HepG2 (cell line): ENCODE data around the gene SPHK1. TPM values are rescaled to one million over a fixed set of nuclear protein-coding genes. Genes with fewer than 3 reads are reported as not detected.

Experiments
- ATAC-seq: fragments of 200-7000 bp; cut with Tn5 transposase; 3 replicates; pipeline ENCODE4 v1.9.1; 2020; ENCODE audit warnings: mild to moderate bottlenecking, moderate library complexity
- BruUV-seq: library from RNA; stranded (reverse); fragments of 400-500 nt; replicated peaks from 2 replicates; lab custom pipeline; 2021; lab: Mats Ljungman, UMichigan
- CTCF ChIA-PET: fragments of 300-600 bp; formaldehyde crosslinking; extraction: SDS; loops from one replicate; lab custom pipeline; 2021; ENCODE audit warnings: low total read pairs, inconsistent platforms, low intra/inter-chr PET ratio; lab: Yijun Ruan, JAX
- POLR2A ChIA-PET: fragments of 350-600 bp; sonication (Branson Sonifier 250); formaldehyde crosslinking; loops from one replicate; lab custom pipeline; 2020; ENCODE audit warnings: antibody characterized with exemption, inconsistent platforms; lab: Yijun Ruan, JAX
- DNase-seq: peaks from one replicate; pipeline ENCODE4 v3.0.0-alpha.2; 2015; ENCODE audit warnings: low spot score
- FAIRE-seq: peaks from 3 replicates; lab custom pipeline; 2011; peaks lifted over from hg19 to GRCh38; lab: Jason Lieb, UNC
- H2AFZ ChIP-seq: one replicate; pipeline ENCODE4 v1.6.1; 2011; ENCODE audit warnings: low read length, inconsistent platforms
- H3K27ac ChIP-seq: fragments of 300-600 bp; 3 replicates; pipeline ENCODE4 v1.8.0; 2011; ENCODE audit warnings: mixed run types, mild to moderate bottlenecking, mixed read lengths, low read length, inconsistent platforms; ENCODE audit not compliant: insufficient read depth; ENCODE audit errors: extremely low read length
- H3K27me3 ChIP-seq, 2 experiments: fragments of 200-600 bp in 1 of 2; 2 replicates in 1 of 2; 3 replicates in 1 of 2; pipeline versions ENCODE4 v1.6.0 to v1.8.0; 2011; ENCODE audit warnings: low read length in 2 of 2, mild to moderate bottlenecking in 2 of 2, moderate library complexity in 2 of 2, inconsistent platforms in 1 of 2; ENCODE audit not compliant: insufficient read depth in 2 of 2, control insufficient read depth in 1 of 2
- H3K36me3 ChIP-seq, 2 experiments: fragments of 200-600 bp in 1 of 2; replicated peaks in 1 of 2; 2 replicates in 1 of 2; 3 replicates in 1 of 2; pipeline versions ENCODE4 v1.5.1 to v1.8.0; 2011; ENCODE audit warnings: low read length in 2 of 2, inconsistent platforms in 1 of 2; ENCODE audit not compliant: insufficient read depth in 2 of 2, control insufficient read depth in 1 of 2
- H3K4me1 ChIP-seq: 2 replicates; pipeline ENCODE4 v1.5.1; 2012; ENCODE audit warnings: low read length, inconsistent platforms; ENCODE audit not compliant: insufficient read depth
- H3K4me2 ChIP-seq: 2 replicates; pipeline ENCODE4 v1.6.0; 2011; ENCODE audit warnings: low read depth, low read length, inconsistent platforms
- H3K4me3 ChIP-seq, 3 experiments: fragments of 200-600 bp in 1 of 3; sonication (generic), shearing (Covaris generic) in 1 of 3; replicated peaks in 1 of 3; 2 replicates each; pipeline ENCODE4 v1.5.1; 2011 to 2016; ENCODE audit warnings: low read length in 3 of 3, inconsistent platforms in 2 of 3, low read depth in 2 of 3, mild to moderate bottlenecking in 2 of 3, control low read depth in 1 of 3, mixed read lengths in 1 of 3; ENCODE audit not compliant: insufficient read depth in 1 of 3
- H3K79me2 ChIP-seq: one replicate; pipeline ENCODE4 v1.6.1; 2011; ENCODE audit warnings: low read length, inconsistent platforms; ENCODE audit not compliant: insufficient read depth
- H3K9ac ChIP-seq: 2 replicates; pipeline ENCODE4 v1.6.0; 2011; ENCODE audit warnings: mild to moderate bottlenecking, low read depth, low read length, inconsistent platforms; ENCODE audit not compliant: insufficient read depth
- H3K9me3 ChIP-seq: 2 replicates; pipeline ENCODE4 v1.5.1; 2012; ENCODE audit warnings: mild to moderate bottlenecking, low read length
- H4K20me1 ChIP-seq: 2 replicates; pipeline ENCODE4 v1.6.0; 2011; ENCODE audit warnings: inconsistent platforms, mild to moderate bottlenecking, low read length, moderate library complexity; ENCODE audit not compliant: insufficient read depth
- CHCHD3 ChIP-seq: sonication (generic); formaldehyde crosslinking; IDR thresholded peaks from 2 replicates; pipeline ENCODE4 v1.8.0; 2022; ENCODE audit warnings: mild to moderate bottlenecking, missing genetic modification reagents, moderate library complexity
- CREM ChIP-seq, 2 experiments: sonication (generic) in 1 of 2; formaldehyde crosslinking in 1 of 2; IDR thresholded peaks; 2 replicates each; pipeline versions ENCODE4 v1.4.0 to v1.6.1; 2016 to 2020; ENCODE audit warnings: antibody characterized with exemption in 1 of 2, mild to moderate bottlenecking in 1 of 2, missing genetic modification reagents in 1 of 2
- DRAP1 ChIP-seq: IDR thresholded peaks from 2 replicates; pipeline ENCODE4 v1.6.1; 2016; ENCODE audit warnings: missing genetic modification reagents, missing compliant biosample characterization
- FOXK2 ChIP-seq: fragments of 450-650 bp; IDR thresholded peaks from 2 replicates; pipeline ENCODE4 v1.6.1; 2016
- KLF16 ChIP-seq, 2 experiments: sonication (generic) in 1 of 2; formaldehyde crosslinking in 1 of 2; IDR thresholded peaks; 2 replicates each; pipeline versions ENCODE4 v1.6.1 to v1.8.0; 2016 to 2023; ENCODE audit warnings: missing genetic modification reagents in 2 of 2, missing compliant biosample characterization in 1 of 2
- LCORL ChIP-seq, 2 experiments: fragments of 450-650 bp in 1 of 2; sonication (generic) in 1 of 2; formaldehyde crosslinking in 1 of 2; IDR thresholded peaks; 2 replicates each; pipeline versions ENCODE4 v1.5.0 to v1.6.1; 2017 to 2020; ENCODE audit warnings: antibody characterized with exemption in 1 of 2, missing genetic modification reagents in 1 of 2
- NCOA1 ChIP-seq: sonication (generic); formaldehyde crosslinking; IDR thresholded peaks from 2 replicates; pipeline ENCODE4 v1.9.0; 2021; ENCODE audit warnings: missing genetic modification reagents
- SMAD3 ChIP-seq: sonication (generic); formaldehyde crosslinking; IDR thresholded peaks from 2 replicates; pipeline ENCODE4 v1.4.0; 2020; ENCODE audit warnings: missing genetic modification reagents
- SP1 ChIP-seq, 2 experiments: fragments of 450-650 bp in 1 of 2; sonication (generic) in 1 of 2; formaldehyde crosslinking in 1 of 2; IDR thresholded peaks; 2 replicates each; pipeline versions ENCODE4 v1.4.0 to v1.6.1; 2016 to 2020; ENCODE audit warnings: missing genetic modification reagents in 1 of 2
- ZBTB10 ChIP-seq: sonication (generic); formaldehyde crosslinking; IDR thresholded peaks from 2 replicates; pipeline ENCODE4 v1.4.0; 2020; ENCODE audit warnings: missing genetic modification reagents, borderline replicate concordance
- ZNF558 ChIP-seq: sonication (generic); formaldehyde crosslinking; IDR thresholded peaks from 2 replicates; pipeline ENCODE4 v1.9.0; 2022; ENCODE audit warnings: mild to moderate bottlenecking, missing genetic modification reagents, borderline replicate concordance
- ZNF615 ChIP-seq: sonication (generic); formaldehyde crosslinking; IDR thresholded peaks from 2 replicates; pipeline ENCODE4 v1.5.0; 2020; ENCODE audit warnings: mild to moderate bottlenecking, missing genetic modification reagents, borderline replicate concordance
- ZNF891 ChIP-seq: sonication (generic); formaldehyde crosslinking; IDR thresholded peaks from 2 replicates; pipeline ENCODE4 v1.5.0; 2020; ENCODE audit warnings: mild to moderate bottlenecking, missing genetic modification reagents
- WGBS: methylation state at CpG from one replicate; pipeline ENCODE4 v1.1.6; 2017; ENCODE audit warnings: low lambda C conversion rate; 5-methylcytosine and 5-hydroxymethylcytosine counted together
- in situ Hi-C: cut with HindIII; loops from 2 replicates; pipeline ENCODE4 v1.10.0; 2017; ENCODE audit warnings: low pct_unique_long_range_greater_than_20kb; ENCODE audit not compliant: extremely low pct_ligation_motif_present
- intact Hi-C: fragments of 100-400 bp; cut with micrococcal nuclease; formaldehyde crosslinking; loops from one replicate; pipeline ENCODE4 v1.10.0; 2022; ENCODE audit not compliant: unreplicated experiment
- polyA plus RNA-seq, 8 experiments: library from polyadenylated mRNA; depleted of rRNA in 3 of 8; stranded (reverse) in 7 of 8; unstranded in 1 of 8; fragments of >200 nt; fragmentation: Illumina TruSeq in 4 of 8; extraction: Trizol in 4 of 8; gene quantifications; 2 replicates each; pipeline versions ENCODE4 v1.2.1 to v1.2.3, GENCODE V29; 2011 to 2016; ENCODE audit warnings: low read depth in 4 of 8, missing spikeins in 1 of 8, mixed read lengths in 1 of 8; ENCODE audit not compliant: insufficient read depth in 1 of 8
- total RNA-seq, 5 experiments: library from RNA; depleted of rRNA; stranded (reverse); fragments of >200 nt; fragmentation: Illumina TruSeq; extraction: Trizol; gene quantifications; 2 replicates each; pipeline ENCODE4 v1.2.3, GENCODE V29; 2016; ENCODE audit warnings: low read depth in 1 of 5
- TF ChIP-seq, protein P1 (sequence below): sonication (generic); formaldehyde crosslinking; IDR thresholded peaks from 2 replicates; pipeline ENCODE4 v1.8.0; 2022; ENCODE audit warnings: missing genetic modification reagents, mild to moderate bottlenecking, borderline replicate concordance

SPHK1 gene
- total and polyA plus RNA-seq, 2 of the 13 experiments (the other 11 are each of a cell fraction or from before 2014, with no cell fraction given) = 129 to 160 TPM

DNA sequence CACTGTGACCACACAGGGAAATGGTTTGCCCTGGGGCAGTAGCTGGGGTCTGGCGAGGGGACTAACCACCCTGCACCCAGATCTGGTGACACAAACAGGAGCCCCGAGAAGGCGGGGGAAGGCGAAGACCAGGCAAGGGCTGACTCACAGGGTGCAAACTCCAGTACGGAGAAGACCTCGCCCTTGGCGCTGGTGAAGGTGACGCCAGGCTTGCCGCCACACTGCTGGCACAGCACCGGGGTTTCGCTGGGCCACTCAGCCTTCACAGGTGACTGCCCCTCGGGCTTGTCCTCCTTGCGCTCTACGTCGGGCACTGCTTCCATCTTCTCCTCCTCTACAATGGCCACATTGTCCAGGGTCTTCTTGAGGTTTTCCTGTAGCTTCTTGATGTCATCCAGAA lies 11.6 kb downstream of the SPHK1 start:
- no peak for FAIRE-seq
- ATAC-seq = no peak
- Histone ChIP-seq H3K4me3 (no peak overlapping the region), H4K20me1 (peaks cover 4% of the 10 kb centered on the region; the same call in 1 of the 2 replicates), H3K4me1 (no peaks in the 10 kb centered on the region), H3K27me3 (no peaks in the 10 kb centered on the region), H3K4me2 (no peak overlapping the region), H3K36me3 (peaks cover 64 to 80% of the 10 kb centered on the region in 2 experiments), H3K27ac (no peak overlapping the region), H2AFZ (no peak overlapping the region), H3K79me2 (no peaks in the 10 kb centered on the region), H3K9me3 (no peaks in the 10 kb centered on the region), H3K9ac (no peak overlapping the region)
- in situ Hi-C loops (loop anchor here (5.0 kb wide), 1 partner anchor 94 kb away; no protein-coding TSS in a partner anchor), intact Hi-C loops (no loop called here)
- TF ChIP-seq FOXK2 (no peak), SP1 (IDR thresholded peaks at IDR 0.05) (no peak), SP1 (CRISPR knock-in tag; IDR thresholded peaks at IDR 0.05) (no peak), ZNF891 (CRISPR knock-in tag) (no peak), CREM (IDR thresholded peaks at IDR 0.05) (no peak), CREM (CRISPR knock-in tag; IDR thresholded peaks at IDR 0.05) (peak; percentile 15; the same call in 1 of the 2 replicates)
- BruUV-seq = TSS peak; percentile 24
- CTCF ChIA-PET = no interaction called here
- POLR2A ChIA-PET = no interaction called here
- DNase-seq = no peak
- 95% methylated on average over 15 of the region's 15 CpGs for WGBS

- Histone ChIP-seq H3K9ac (no peak overlapping the region), H3K4me2 (no peak overlapping the region), H3K27me3 (no peaks in the 10 kb centered on the region), H3K4me3 (no peak overlapping the region), H3K27ac (no peak overlapping the region), H3K36me3 (peaks cover 66 to 81% of the 10 kb centered on the region in 2 experiments), H2AFZ (no peak overlapping the region), H3K9me3 (no peaks in the 10 kb centered on the region), H3K4me1 (no peaks in the 10 kb centered on the region), H4K20me1 (peaks cover 4% of the 10 kb centered on the region; the same call in 1 of the 2 replicates), H3K79me2 (no peaks in the 10 kb centered on the region)
- BruUV-seq = no TSS peak
- DNase-seq (no peak), FAIRE-seq (no peak), ATAC-seq (peak; percentile 10; the same call in 1 of the 3 replicates)
- in situ Hi-C loops = loop anchor here (5.0 kb wide), 1 partner anchor 95 kb away; no protein-coding TSS in a partner anchor
- 91% methylated on average over 8 of the region's 8 CpGs for WGBS
- ChIA-PET CTCF (interaction anchor here (1.2 to 2.3 kb wide), 3 partner anchors 12 to 93 kb away, joined by 4 to 14 read pairs (median 4); no protein-coding TSS in a partner anchor), POLR2A (interaction anchor here (0.8 to 2.6 kb wide), 15 partner anchors 9 to 133 kb away, joined by 3 to 18 read pairs (median 5); partner anchors contain the start of genes SPHK1 and UBALD2)
- intact Hi-C loops = no loop called here
- TF ChIP-seq KLF16 (CRISPR knock-in tag; IDR thresholded peaks at IDR 0.05) (no peak), LCORL (IDR thresholded peaks at IDR 0.05) (no peak), LCORL (CRISPR knock-in tag; IDR thresholded peaks at IDR 0.05) (no peak), CHCHD3 (no peak), DRAP1 (CRISPR knock-in tag) (no peak), ZNF558 (CRISPR knock-in tag) (no peak), ZBTB10 (CRISPR knock-in tag) (no peak), NCOA1 (CRISPR knock-in tag) (no peak), ZNF615 (CRISPR knock-in tag) (no peak), SMAD3 (CRISPR knock-in tag) (no peak)
- TF ChIP-seq, protein P1, sequence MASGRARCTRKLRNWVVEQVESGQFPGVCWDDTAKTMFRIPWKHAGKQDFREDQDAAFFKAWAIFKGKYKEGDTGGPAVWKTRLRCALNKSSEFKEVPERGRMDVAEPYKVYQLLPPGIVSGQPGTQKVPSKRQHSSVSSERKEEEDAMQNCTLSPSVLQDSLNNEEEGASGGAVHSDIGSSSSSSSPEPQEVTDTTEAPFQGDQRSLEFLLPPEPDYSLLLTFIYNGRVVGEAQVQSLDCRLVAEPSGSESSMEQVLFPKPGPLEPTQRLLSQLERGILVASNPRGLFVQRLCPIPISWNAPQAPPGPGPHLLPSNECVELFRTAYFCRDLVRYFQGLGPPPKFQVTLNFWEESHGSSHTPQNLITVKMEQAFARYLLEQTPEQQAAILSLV (CRISPR knock-in tag) = no peak
These were observed 12.8 kb downstream of the SPHK1 start for GRCh38 chr17:76397184-76397583.
